Measurements from ENCODE around the gene VANGL1.

VANGL1 gene

DNA sequence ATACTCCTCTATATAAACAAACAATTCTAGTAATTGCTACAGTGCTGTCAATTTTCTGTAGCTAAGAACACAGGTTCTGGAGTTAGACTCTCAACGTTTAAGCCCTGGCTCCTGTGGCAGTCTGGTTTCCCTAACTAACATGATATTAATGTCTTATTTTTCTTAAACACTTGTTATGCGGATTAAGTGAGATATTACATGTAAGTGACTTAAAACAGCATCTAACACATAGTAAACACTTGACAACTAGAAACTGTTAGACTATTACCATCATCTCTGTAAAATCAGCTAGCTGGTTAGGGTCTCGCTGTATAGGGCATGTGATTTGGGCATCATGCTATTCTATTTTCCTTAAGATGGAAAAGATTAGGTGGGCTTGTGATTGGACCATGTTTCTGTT lies 2.3 kb downstream of the VANGL1 start:
- DNase-seq (ENCODE audit: low read depth): no peak

DNA sequence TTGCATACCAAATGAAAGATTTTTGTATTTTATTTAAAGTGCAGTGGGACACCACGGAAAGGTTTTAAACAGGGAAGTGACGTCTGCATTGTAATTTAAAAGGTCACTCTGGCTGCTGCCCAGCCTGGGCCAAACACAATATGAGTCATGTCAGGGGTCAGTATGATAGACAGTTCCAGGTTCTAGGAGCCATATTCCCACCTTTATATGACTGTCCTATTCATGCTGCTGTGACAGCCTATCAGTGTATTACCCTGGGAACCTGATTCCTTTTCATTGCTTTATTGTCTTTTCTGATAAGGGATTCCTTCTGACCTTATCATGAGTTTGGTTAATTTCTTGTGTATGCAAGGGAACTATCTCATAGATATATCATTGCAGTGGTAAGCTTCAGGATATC lies 5.3 kb downstream of the VANGL1 start:
- DNase-seq (ENCODE audit: low read depth): no peak

DNA sequence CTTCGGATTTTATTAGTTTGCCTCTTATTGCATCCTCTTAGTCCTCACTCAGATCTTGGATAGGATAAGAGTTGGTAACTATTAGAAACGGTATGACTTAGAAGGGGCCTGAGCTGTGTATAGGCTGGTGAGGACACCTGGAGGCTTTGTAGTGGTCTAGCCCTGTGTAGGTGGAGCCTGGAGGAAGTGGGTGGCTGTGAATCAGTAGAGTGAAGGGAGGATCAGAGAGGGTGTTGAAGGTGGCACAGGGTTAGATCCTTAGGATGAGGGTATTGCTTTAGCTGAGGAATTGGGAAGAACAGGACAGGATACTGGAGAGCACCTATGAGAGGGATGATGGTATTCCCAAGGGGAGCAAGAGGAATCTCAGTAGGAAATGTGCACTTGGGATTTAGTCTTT lies 5.7 kb downstream of the VANGL1 start:
- no peak for DNase-seq (ENCODE audit: low read depth)

DNA sequence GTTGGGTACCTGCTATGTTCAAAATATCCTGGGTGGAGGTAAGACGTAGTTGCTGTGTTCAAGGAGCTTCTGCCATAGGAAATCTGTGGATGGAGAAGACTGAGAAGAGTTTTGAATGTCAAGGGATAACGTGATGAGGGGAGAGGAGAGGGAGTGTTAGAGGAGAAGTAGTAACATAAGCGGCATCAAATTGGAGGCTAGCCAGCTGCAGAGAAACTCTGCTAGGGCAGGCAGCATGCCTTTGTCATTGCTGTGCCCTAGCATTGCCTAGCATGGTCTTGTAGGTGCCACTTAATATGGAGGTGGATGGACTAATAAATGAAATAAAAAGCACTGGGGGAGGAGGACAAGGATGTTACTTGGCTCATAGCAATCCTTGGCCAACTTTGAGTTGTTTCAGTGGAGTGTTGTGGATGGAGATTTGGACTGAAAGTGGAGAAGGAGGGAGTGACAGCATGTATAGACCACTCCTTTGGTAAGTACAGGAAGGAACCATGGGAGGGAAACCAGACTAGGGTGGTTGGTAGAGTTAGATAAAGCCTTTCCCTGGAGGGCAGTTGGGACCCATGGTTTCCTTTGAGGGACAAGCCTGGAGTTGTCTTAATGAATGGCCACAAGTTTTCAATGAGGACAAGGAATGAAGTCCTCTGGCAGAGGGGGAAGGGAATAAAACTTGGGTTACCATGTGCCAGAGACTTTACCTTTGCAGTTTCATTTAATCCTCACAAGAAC lies 6.3 kb downstream of the VANGL1 start:
- DNase-seq (ENCODE audit: low read depth): no peak

DNA sequence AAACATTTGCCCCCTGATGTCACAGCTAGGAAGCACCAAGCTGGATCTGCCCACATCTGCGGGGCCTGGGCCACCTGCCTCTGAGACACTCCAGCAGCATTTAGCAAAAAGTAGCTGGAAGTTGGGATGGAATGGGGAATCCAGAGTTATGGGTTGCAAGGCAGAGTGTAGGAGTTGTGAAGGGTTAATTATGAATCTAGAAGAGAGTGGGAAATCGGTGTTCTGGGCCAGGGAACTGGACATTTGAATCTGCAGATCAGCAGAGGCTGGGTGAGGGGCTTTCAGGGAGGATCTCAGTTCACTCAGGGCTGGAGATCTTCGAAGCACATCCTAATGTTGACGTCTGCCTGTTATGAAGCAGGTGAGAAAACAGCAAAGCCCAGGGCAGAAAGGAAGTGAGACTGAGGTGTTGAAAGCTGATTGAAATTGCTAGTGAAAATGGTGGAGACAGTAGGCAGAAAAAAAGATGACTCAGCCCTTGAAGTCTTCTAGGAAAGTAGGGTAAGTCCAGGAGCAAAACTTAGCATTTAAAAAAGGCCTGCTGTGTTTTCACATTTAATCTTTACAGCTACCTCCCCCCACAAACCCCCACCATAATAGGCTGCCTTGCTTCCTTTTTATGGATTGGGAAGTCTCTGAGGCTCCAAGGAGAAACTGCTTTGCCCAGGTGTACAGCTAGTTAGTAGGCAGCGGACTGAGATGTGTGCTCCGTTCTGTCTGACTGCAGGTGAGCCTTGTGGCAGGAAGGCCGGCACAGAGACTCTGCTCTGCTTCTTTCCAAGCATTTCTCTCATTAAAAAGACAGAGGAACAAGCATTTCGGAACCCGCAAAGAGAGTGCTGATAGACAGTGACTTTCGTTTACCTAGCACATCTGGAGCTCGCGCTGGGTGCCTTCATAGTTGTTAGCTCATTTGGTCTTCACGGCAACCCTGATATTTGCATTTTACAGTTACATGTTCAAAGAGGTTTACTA lies 7.2 kb downstream of the VANGL1 start:
- DNase-seq (ENCODE audit: low read depth): no peak

- DNase-seq (ENCODE audit: low read depth): no peak
Observed at GRCh38 chr1:115649964-115650363, 8.2 kb downstream of the VANGL1 start.

GRCh38 chr1:115650961-115651360 lies 9.2 kb downstream of the VANGL1 start:
- DNase-seq (ENCODE audit: low read depth): no peak

- DNase-seq (ENCODE audit: low read depth): no peak
Observed at GRCh38 chr1:115651391-115651790, 9.6 kb downstream of the VANGL1 start.

DNA sequence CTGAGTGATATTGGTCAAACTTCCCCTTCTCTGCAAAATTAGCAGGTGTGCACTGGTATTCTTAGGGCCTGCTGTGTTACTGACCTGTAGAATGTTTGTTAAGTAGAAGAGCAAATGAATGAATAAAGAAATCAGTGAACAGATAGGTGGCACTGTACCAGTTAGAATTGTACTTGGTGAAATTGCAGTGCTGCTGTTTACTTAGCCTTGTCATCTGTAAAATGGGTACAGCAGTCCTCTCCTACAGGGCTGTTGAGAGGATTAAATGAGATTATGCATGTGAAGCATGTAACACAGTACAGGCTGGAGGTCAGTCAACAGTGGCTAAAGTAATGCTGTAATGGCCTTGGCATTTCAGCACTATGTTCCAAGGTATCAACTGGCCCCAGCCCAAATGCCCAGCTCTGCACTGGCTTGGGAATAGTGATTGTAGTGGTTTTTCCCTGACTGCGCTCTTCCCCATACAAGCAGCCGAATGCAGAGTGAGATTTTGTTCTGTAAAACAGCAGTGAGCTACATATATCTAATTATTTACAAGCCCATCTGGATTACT lies 10.5 kb downstream of the VANGL1 start:
- DNase-seq (ENCODE audit: low read depth): no peak

GRCh38 chr1:115654125-115654524 lies 12.4 kb downstream of the VANGL1 start:
- no peak for DNase-seq (ENCODE audit: low read depth)

- DNase-seq (ENCODE audit: low read depth): no peak
Observed at GRCh38 chr1:115654663-115655305, 13.0 kb downstream of the VANGL1 start.

GRCh38 chr1:115655306-115655663 lies 13.5 kb downstream of the VANGL1 start:
- DNase-seq (ENCODE audit: low read depth): no peak

- no peak for DNase-seq (ENCODE audit: low read depth)
Observed at GRCh38 chr1:115655916-115656315, 14.1 kb downstream of the VANGL1 start.

DNA sequence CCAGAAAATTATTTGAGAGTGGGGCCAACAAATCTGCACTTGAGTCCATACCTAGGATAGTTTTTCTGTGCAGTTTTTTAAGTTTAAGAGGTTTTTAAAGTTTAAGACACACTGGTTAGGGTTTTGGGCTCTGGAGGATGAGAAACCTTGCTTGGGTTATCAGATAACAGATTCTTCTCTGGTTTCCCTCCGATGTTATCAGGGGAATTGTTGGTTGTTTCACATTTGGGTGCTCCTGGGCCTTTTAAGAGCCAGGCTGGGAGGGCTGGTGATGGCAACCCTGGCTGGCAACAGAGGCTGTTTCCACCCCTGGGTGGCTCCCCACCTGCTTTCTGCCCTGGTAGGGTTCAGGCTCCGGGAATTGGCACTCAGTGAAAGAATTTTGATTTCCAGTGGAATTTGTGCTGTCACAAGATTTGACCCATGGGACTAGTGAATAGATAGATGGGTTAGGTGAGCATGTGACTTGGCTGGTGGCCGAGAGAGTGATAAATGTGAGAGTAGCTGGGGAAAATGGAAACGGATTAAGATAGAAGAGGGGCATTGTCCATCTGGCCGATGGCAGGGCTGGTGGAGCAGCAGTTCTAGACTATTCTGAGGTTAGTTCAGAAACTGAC lies 14.8 kb downstream of the VANGL1 start:
- no peak for DNase-seq (ENCODE audit: low read depth)

DNA sequence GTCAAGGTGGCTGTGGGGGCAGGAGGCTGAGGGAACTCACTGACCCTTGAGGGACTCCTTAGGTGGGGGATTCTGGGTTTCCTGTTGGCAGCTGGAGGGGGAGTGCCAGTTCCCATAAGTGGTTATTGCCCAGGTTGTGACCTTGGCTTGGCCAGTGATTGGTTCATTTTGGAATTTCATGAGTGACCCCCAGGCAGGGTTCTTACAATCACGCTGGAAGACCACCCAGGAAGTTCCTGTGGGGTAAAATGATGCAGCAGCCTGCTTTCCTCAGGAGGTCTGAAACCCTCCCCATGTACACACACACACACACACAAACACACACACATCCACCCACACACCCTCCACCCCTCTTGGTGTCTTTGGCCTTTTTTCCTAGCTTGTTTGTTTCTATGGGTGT lies 16.9 kb downstream of the VANGL1 start:
- no peak for DNase-seq (ENCODE audit: low read depth)

DNA sequence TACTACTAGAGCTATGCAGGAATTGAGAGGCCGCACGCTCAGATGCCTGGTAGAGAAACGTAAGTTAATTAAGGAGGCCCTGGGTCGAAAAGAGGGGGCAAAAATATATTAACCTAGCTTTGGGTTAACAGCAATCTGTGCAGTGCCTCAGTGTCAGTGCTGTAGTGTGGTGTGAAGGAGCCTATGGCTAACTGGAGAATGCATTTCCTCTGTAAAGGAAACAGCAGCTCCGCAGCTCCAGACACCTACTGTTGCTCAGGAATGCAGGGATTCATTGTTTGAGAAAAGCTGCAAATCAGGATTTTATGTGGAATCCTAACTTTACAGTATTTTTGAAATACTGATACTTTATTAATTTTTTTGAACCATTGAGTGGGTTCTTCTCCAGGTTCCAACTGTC lies 18.4 kb downstream of the VANGL1 start:
- no peak for DNase-seq (ENCODE audit: low read depth)

- DNase-seq (ENCODE audit: low read depth): no peak
Observed at GRCh38 chr1:115661157-115661556, 19.4 kb downstream of the VANGL1 start.

GRCh38 chr1:115665319-115666096 lies 23.7 kb downstream of the VANGL1 start:
- DNase-seq (ENCODE audit: low read depth): no peak

GRCh38 chr1:115666206-115666605 lies 24.4 kb downstream of the VANGL1 start:
- no peak for DNase-seq (ENCODE audit: low read depth)

GRCh38 chr1:115666702-115667101 lies 24.9 kb downstream of the VANGL1 start:
- no peak for DNase-seq (ENCODE audit: low read depth)

GRCh38 chr1:115668579-115668978 lies 26.8 kb downstream of the VANGL1 start:
- no peak for DNase-seq (ENCODE audit: low read depth)
